Mesendoderm (in vitro differentiated cells): Measurements from ENCODE around the gene GAS2L3.

Experiments used
- DNase-seq: peaks from one replicate; pipeline ENCODE4 v3.0.0; 2013
- H2AK5ac ChIP-seq: 2 replicates; pipeline ENCODE4 v1.6.1; 2013; ENCODE audit warnings: low read length, inconsistent platforms
- H2BK120ac ChIP-seq: 2 replicates; pipeline ENCODE4 v1.6.1; 2013; ENCODE audit warnings: low read depth, mild to moderate bottlenecking, low read length, moderate library complexity, mixed read lengths
- H2BK15ac ChIP-seq: replicated peaks from 2 replicates; pipeline ENCODE4 v1.6.1; 2013; ENCODE audit warnings: low read depth, mild to moderate bottlenecking, moderate library complexity
- H2BK5ac ChIP-seq: 2 replicates; pipeline ENCODE4 v1.6.1; 2013; ENCODE audit warnings: low read length, inconsistent platforms
- H3K18ac ChIP-seq: 2 replicates; pipeline ENCODE4 v1.6.1; 2013; ENCODE audit warnings: mild to moderate bottlenecking, low read length, mixed read lengths
- H3K23ac ChIP-seq: one replicate; pipeline ENCODE4 v1.6.1; 2013; ENCODE audit warnings: low read length
- H3K27ac ChIP-seq: 2 replicates; pipeline ENCODE4 v1.5.1; 2013; ENCODE audit warnings: low read depth, mild to moderate bottlenecking, inconsistent platforms, low read length, moderate library complexity
- H3K27me3 ChIP-seq: 2 replicates; pipeline ENCODE4 v1.6.1; 2013; ENCODE audit warnings: low read length, control low read depth, mild to moderate bottlenecking, inconsistent platforms; ENCODE audit not compliant: insufficient read depth, poor library complexity
- H3K36me3 ChIP-seq: 2 replicates; pipeline ENCODE4 v1.6.1; 2013; ENCODE audit warnings: low read length, inconsistent platforms; ENCODE audit not compliant: control insufficient read depth, insufficient read depth
- H3K4ac ChIP-seq: one replicate; pipeline ENCODE4 v1.6.1; 2013; ENCODE audit warnings: low read depth, mild to moderate bottlenecking, low read length, moderate library complexity
- H3K4me1 ChIP-seq: 2 replicates; pipeline ENCODE4 v1.6.1; 2013; ENCODE audit warnings: low read depth, low read length, inconsistent platforms; ENCODE audit not compliant: control insufficient read depth
- H3K4me2 ChIP-seq: 2 replicates; pipeline ENCODE4 v1.6.1; 2013; ENCODE audit warnings: low read length
- H3K4me3 ChIP-seq: 2 replicates; pipeline ENCODE4 v1.5.1; 2013; ENCODE audit warnings: mild to moderate bottlenecking, low read length
- H3K56ac ChIP-seq: one replicate; pipeline ENCODE4 v1.6.1; 2013; ENCODE audit warnings: low read length
- H3K79me1 ChIP-seq: 2 replicates; pipeline ENCODE4 v1.6.1; 2013; ENCODE audit warnings: low read length, inconsistent platforms
- H3K79me2 ChIP-seq: 2 replicates; pipeline ENCODE4 v1.6.1; 2013; ENCODE audit warnings: mild to moderate bottlenecking, low read length; ENCODE audit not compliant: control insufficient read depth, insufficient read depth
- H3K9ac ChIP-seq: 2 replicates; pipeline ENCODE4 v1.6.1; 2013; ENCODE audit warnings: low read length, inconsistent platforms
- H4K5ac ChIP-seq: one replicate; pipeline ENCODE4 v1.6.1; 2013; ENCODE audit warnings: low read length
- H4K8ac ChIP-seq: one replicate; pipeline ENCODE4 v1.6.1; 2013; ENCODE audit warnings: low read depth, mild to moderate bottlenecking, control low read depth, low read length, moderate library complexity
- WGBS: extraction: QIAGEN DNeasy Blood & Tissue Kit; methylation state at CpG from one replicate; pipeline ENCODE4 v1.1.7; 2013; ENCODE audit warnings: low lambda C conversion rate, missing lambda C conversion rate; ENCODE audit not compliant: insufficient coverage; ENCODE audit errors: extremely low coverage; 5-methylcytosine and 5-hydroxymethylcytosine counted together

GAS2L3 gene

DNA sequence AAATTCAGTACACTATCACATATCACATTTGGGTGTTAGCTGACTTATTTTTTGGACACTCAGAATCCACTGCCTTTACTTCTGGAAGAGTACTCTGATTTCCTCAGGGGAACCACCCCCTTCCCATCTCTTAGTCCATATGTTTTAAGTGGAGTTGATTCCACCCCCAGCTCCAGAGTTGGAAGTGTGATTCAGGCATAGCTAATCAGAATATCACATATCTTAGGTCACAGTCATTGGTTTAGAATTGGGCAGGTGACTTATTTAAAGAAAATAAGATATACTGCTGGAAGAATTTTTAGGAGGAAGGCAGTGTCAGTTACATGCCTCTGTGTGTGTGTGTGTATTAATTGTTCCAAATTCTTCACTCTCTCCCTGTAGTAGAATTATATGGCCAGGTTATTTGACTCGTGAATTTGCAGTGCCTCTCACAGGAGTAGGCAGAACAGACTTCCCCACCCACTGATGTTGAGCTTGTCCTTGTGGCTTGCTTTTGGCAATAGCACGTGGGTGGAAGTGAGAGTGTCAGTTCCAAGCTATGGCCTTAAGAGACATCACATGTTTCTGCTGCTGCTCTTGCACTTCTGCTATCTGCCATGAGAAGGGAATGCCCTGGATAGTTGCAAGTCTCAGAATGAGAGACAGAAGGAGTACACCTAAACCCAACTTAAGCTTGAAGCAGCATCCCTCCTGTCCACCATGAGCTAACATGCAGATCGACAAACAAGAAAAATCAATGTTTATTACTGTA is 6.4 kb upstream of the GAS2L3 start:
- Histone ChIP-seq H3K9ac (no peak overlapping the region), H4K8ac (no peak overlapping the region), H3K36me3 (no peaks in the 10 kb centered on the region), H3K56ac (no peak overlapping the region), H3K4me3 (no peak overlapping the region), H2BK15ac (no peak overlapping the region), H3K79me1 (no peaks in the 10 kb centered on the region), H3K27ac (no peak overlapping the region), H3K4me2 (no peak overlapping the region), H2AK5ac (no peak overlapping the region), H3K4ac (no peak overlapping the region), H3K18ac (no peak overlapping the region), H3K27me3 (no peaks in the 10 kb centered on the region), H3K23ac (no peak overlapping the region), H3K79me2 (no peaks in the 10 kb centered on the region), H3K4me1 (no peaks in the 10 kb centered on the region), H2BK5ac (no peak overlapping the region), H4K5ac (no peak overlapping the region), H2BK120ac (no peak overlapping the region)
- DNase-seq, result no peak
- WGBS, result no CpG with 5 or more reads among the region's 3 CpGs

DNA sequence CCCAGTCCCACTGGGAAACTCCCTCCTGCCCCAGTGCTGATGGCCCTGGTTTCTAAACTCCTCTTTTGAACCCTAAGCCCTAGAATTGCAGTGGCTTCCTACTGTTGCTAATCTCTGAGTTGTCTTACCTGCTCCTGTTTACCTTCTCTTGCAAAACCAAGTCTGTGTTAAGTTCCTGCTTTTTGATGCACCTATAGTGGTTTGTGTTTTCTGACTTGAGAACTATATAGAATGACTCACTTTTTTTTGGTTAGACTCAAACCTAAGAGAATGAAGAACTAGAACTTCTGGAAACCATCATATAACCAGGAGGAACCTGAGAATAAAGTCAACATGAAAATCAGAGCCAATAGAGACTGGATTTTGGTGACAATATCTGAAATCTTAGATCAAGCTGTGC is 5.5 kb upstream of the GAS2L3 start:
- H2AK5ac ChIP-seq, result no peak overlapping the region
- H4K8ac ChIP-seq, result no peak overlapping the region
- H4K5ac ChIP-seq, result no peak overlapping the region
- H3K23ac ChIP-seq, result no peak overlapping the region
- H3K9ac ChIP-seq, result no peak overlapping the region
- no peak overlapping the region for H2BK5ac ChIP-seq
- H3K56ac ChIP-seq, result no peak overlapping the region
- H3K18ac ChIP-seq, result no peak overlapping the region
- no peak overlapping the region for H2BK15ac ChIP-seq
- H3K4ac ChIP-seq, result no peak overlapping the region
- no peak for DNase-seq
- H3K27me3 ChIP-seq, result no peaks in the 10 kb centered on the region
- H3K36me3 ChIP-seq, result no peaks in the 10 kb centered on the region
- H2BK120ac ChIP-seq, result no peak overlapping the region
- no peaks in the 10 kb centered on the region for H3K79me1 ChIP-seq
- H3K79me2 ChIP-seq, result no peaks in the 10 kb centered on the region
- no peaks in the 10 kb centered on the region for H3K4me1 ChIP-seq
- H3K4me2 ChIP-seq, result no peak overlapping the region
- no peak overlapping the region for H3K4me3 ChIP-seq
- H3K27ac ChIP-seq, result no peak overlapping the region

DNA sequence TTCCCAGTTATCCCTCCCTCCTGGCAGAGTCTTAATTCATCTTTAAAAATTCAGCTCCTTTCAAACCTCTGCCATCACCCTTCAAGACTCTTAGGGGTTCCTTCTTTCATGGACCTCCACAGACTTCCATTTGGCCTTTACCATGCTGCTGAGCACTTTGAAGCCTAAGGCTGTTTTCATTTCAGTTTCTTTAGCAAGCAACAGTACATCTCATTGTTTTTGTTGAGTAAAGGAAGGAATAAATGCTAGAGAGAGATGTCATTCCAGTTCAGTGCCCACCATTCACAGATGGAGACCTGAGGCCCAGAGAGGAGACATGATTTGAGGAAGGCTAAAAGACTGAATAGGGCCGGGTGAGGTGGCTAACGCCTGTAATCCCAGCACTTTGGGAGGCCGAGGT is 1.3 kb upstream of the GAS2L3 start:
- H3K79me2 ChIP-seq, result no peaks in the 10 kb centered on the region

DNA sequence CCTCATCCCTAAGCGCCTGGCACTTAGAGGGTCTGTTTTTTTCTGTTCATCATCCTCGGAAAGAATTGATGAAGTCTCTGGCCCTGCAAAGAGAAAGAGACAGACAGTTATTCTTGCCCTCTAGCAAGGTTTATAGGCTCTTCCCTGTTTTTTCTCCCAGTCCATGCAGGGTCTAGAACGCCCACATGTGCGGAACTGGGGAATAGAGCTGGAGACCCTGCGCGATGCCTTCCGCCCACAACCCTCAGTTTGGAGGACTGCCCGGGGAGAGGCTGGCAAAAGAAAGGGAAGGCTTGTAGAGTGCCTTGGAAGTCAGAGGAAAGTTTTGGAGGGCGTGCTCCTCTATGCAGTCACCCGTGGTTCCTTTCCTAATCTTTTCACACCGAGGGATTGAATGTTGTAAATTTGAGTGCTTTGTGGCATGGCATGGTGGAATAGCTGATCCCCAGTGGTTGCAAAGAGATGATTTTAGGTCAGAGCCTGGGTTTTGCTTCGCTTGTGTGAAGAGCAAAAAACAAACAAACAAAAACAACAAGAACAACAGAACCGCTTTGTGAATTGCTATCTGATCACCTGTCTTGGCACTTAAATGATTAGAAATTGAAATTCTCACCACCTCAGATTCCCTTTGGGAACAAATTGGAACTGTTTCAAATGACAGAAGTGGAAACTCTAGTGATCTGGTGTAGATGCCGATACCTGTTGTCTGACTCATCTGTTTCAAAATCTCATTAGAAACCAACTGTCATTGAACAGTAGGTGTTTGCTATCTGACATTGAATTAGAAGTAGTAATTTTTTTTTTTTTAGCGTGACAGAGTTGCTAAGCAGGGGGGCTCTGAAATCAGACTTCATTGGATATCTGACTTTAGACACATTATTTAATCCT is 947 bp downstream of the GAS2L3 start:
- Histone ChIP-seq H3K4me3 (peak overlapping the region; percentile 77), H3K4me2 (peak overlapping the region; percentile 88), H2BK120ac (no peak overlapping the region), H3K9ac (peak overlapping the region; percentile 86), H3K79me1 (peaks cover 3% of the 10 kb centered on the region), H3K18ac (no peak overlapping the region), H3K79me2 (peaks cover 3% of the 10 kb centered on the region), H3K56ac (peak overlapping the region; percentile 93), H3K4ac (no peak overlapping the region), H3K36me3 (no peaks in the 10 kb centered on the region), H2BK15ac (no peak overlapping the region), H3K27me3 (no peaks in the 10 kb centered on the region), H2BK5ac (no peak overlapping the region), H3K27ac (no peak overlapping the region), H4K8ac (no peak overlapping the region), H4K5ac (no peak overlapping the region), H3K4me1 (peaks cover 2% of the 10 kb centered on the region), H3K23ac (no peak overlapping the region), H2AK5ac (no peak overlapping the region)
- peak; percentile 35 for DNase-seq
- WGBS, result no CpG with 5 or more reads among the region's 15 CpGs

More for the DNA sequence above, 1.3 kb upstream of the GAS2L3 start:
- Histone ChIP-seq H4K5ac (no peak overlapping the region), H2AK5ac (no peak overlapping the region), H3K18ac (no peak overlapping the region), H3K23ac (no peak overlapping the region), H3K27ac (no peak overlapping the region), H4K8ac (no peak overlapping the region), H3K56ac (no peak overlapping the region), H3K4me3 (no peak overlapping the region), H3K27me3 (no peaks in the 10 kb centered on the region), H3K9ac (no peak overlapping the region), H3K4me2 (no peak overlapping the region), H3K36me3 (no peaks in the 10 kb centered on the region), H3K4ac (no peak overlapping the region), H2BK15ac (no peak overlapping the region), H3K79me1 (no peaks in the 10 kb centered on the region), H3K4me1 (peaks cover 2% of the 10 kb centered on the region), H2BK120ac (no peak overlapping the region), H2BK5ac (no peak overlapping the region)
- WGBS, result no CpG with 5 or more reads among the region's 3 CpGs
- DNase-seq, result no peak

DNA sequence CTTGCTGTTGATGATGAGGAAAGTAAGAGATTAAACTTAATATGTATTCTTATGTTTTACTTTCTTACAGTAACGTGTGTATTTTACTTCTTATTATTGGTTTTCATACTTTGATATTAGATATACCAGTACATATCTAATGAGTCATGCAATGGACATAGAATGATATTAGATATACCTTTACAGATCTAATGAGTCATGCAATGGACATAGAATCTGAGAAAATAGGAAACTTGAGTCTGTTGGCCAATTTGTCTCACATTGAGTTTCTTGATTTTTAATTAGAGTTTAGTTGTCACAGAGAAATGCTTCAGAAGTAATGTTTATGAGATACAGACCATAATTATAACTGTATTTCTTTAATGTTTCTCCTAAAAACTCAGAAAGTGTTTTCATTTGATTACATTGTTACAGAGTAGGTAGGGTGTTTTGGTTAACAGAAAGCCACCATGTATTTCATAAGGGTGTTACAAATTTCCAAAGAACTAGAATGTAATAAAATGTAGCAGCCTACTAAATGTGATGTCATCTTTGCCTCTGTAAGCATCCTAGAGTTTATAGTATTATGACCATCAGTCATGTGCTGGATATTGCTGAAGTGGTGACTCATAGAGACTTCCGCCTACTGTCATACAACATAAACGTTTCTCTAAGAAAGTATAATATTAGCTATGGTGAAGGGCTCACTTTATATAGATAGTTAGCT is 3.0 kb downstream of the GAS2L3 start:
- Histone ChIP-seq H2AK5ac (no peak overlapping the region), H4K5ac (no peak overlapping the region), H3K4me3 (no peak overlapping the region), H3K23ac (no peak overlapping the region), H2BK15ac (no peak overlapping the region), H3K27me3 (no peaks in the 10 kb centered on the region), H3K27ac (no peak overlapping the region), H3K56ac (no peak overlapping the region), H3K18ac (no peak overlapping the region), H3K79me2 (peaks cover 3% of the 10 kb centered on the region), H3K4me2 (no peak overlapping the region), H4K8ac (no peak overlapping the region), H2BK120ac (no peak overlapping the region), H3K9ac (no peak overlapping the region), H2BK5ac (no peak overlapping the region), H3K4ac (no peak overlapping the region), H3K4me1 (peaks cover 2% of the 10 kb centered on the region), H3K79me1 (peaks cover 3% of the 10 kb centered on the region), H3K36me3 (no peaks in the 10 kb centered on the region)
- no peak for DNase-seq
- WGBS, result no CpG with 5 or more reads among the region's 3 CpGs
